IMR-90 (cell line): Measurements from ENCODE around the gene PLCG2. TPM values are rescaled to one million over a fixed set of nuclear protein-coding genes. Genes with fewer than 3 reads are reported as not detected.

ENCODE experiments used
- ATAC-seq: fragments of 200-7000 bp; cut with Tn5 transposase; 2 replicates; pipeline ENCODE4 v1.9.1; 2020; ENCODE audit warnings: low read depth, mild to moderate bottlenecking, moderate library complexity
- BruUV-seq: library from RNA; stranded (reverse); fragments of 400-500 nt; replicated peaks from 2 replicates; lab custom pipeline; 2021; lab: Mats Ljungman, UMichigan
- CTCF ChIA-PET: fragments of 300-600 bp; formaldehyde crosslinking; extraction: SDS; loops from one replicate; lab custom pipeline; 2021; ENCODE audit warnings: antibody characterized with exemption; lab: Yijun Ruan, JAX
- POLR2A ChIA-PET: fragments of 300-600 bp; sonication (Branson Sonifier 250); formaldehyde crosslinking; loops from one replicate; lab custom pipeline; 2022; ENCODE audit warnings: antibody characterized with exemption; ENCODE audit not compliant: unreplicated experiment; lab: Charles Lee
- DNase-seq: peaks from one replicate; pipeline ENCODE4 v3.0.0; 2013
- H2AFZ ChIP-seq: replicated peaks from 2 replicates; pipeline ENCODE3; 2013; ENCODE audit warnings: low read length, mild to moderate bottlenecking; ENCODE audit not compliant: poor library complexity
- H2AK5ac ChIP-seq: 2 replicates; pipeline ENCODE4 v1.6.1; 2013; ENCODE audit warnings: low read depth, low read length, inconsistent platforms
- H2AK9ac ChIP-seq: replicated peaks from 2 replicates; pipeline ENCODE3; 2013; ENCODE audit warnings: mild to moderate bottlenecking, low read depth, low read length, moderate library complexity; ENCODE audit not compliant: poor library complexity
- H2BK120ac ChIP-seq: 2 replicates; pipeline ENCODE4 v1.6.1; 2013; ENCODE audit warnings: low read depth, low read length, inconsistent platforms
- H2BK15ac ChIP-seq: 3 replicates; pipeline ENCODE4 v1.6.1; 2013; ENCODE audit warnings: low read depth, low read length, inconsistent platforms
- H2BK20ac ChIP-seq: 2 replicates; pipeline ENCODE4 v1.6.1; 2013; ENCODE audit warnings: low read depth, mild to moderate bottlenecking, inconsistent platforms, low read length, moderate library complexity
- H2BK5ac ChIP-seq: 2 replicates; pipeline ENCODE4 v1.6.1; 2013; ENCODE audit warnings: mild to moderate bottlenecking, low read depth, low read length, inconsistent platforms; ENCODE audit not compliant: poor library complexity, severe bottlenecking
- H3K14ac ChIP-seq: replicated peaks from 2 replicates; pipeline ENCODE4 v1.6.1; 2013; ENCODE audit warnings: low read depth, low read length, inconsistent platforms
- H3K18ac ChIP-seq: 2 replicates; pipeline ENCODE4 v1.6.1; 2013; ENCODE audit warnings: low read depth, low read length, control low read depth
- H3K23ac ChIP-seq: 2 replicates; pipeline ENCODE4 v1.6.1; 2013; ENCODE audit warnings: low read depth, low read length, inconsistent platforms
- H3K27ac ChIP-seq: 2 replicates; pipeline ENCODE4 v1.5.1; 2013; ENCODE audit warnings: mild to moderate bottlenecking, control low read depth, low read length; ENCODE audit not compliant: insufficient read depth
- H3K27me3 ChIP-seq: 2 replicates; pipeline ENCODE4 v1.6.1; 2013; ENCODE audit warnings: low read length; ENCODE audit not compliant: control insufficient read depth, insufficient read depth
- H3K36me3 ChIP-seq: 2 replicates; pipeline ENCODE4 v1.6.1; 2013; ENCODE audit warnings: low read length, mixed read lengths; ENCODE audit not compliant: control insufficient read depth, insufficient read depth
- H3K4ac ChIP-seq: 2 replicates; pipeline ENCODE4 v1.6.1; 2013; ENCODE audit warnings: low read depth, low read length, inconsistent platforms
- H3K4me1 ChIP-seq: 2 replicates; pipeline ENCODE4 v1.6.1; 2013; ENCODE audit warnings: low read length, mixed read lengths; ENCODE audit not compliant: control insufficient read depth, insufficient read depth
- H3K4me2 ChIP-seq: 2 replicates; pipeline ENCODE4 v1.6.1; 2013; ENCODE audit warnings: low read depth, mild to moderate bottlenecking, control low read depth, low read length, moderate library complexity
- H3K4me3 ChIP-seq: 2 replicates; pipeline ENCODE4 v1.5.1; 2013; ENCODE audit warnings: low read depth, mild to moderate bottlenecking, control low read depth, low read length, moderate library complexity; ENCODE audit not compliant: insufficient read depth
- H3K56ac ChIP-seq: 2 replicates; pipeline ENCODE4 v1.6.1; 2013; ENCODE audit warnings: low read length, inconsistent platforms; ENCODE audit not compliant: insufficient read depth; ENCODE audit errors: extremely low read depth
- H3K79me1 ChIP-seq, 2 experiments: 2 replicates each; pipeline ENCODE4 v1.6.1; 2013; ENCODE audit warnings: low read length in 2 of 2, inconsistent platforms in 1 of 2, low read depth in 1 of 2
- H3K9ac ChIP-seq: 2 replicates; pipeline ENCODE4 v1.6.1; 2013; ENCODE audit warnings: low read depth, low read length, control low read depth
- H3K9me1 ChIP-seq: 2 replicates; pipeline ENCODE4 v1.6.1; 2013; ENCODE audit warnings: low read length, inconsistent platforms; ENCODE audit not compliant: insufficient read depth
- H3K9me3 ChIP-seq: 2 replicates; pipeline ENCODE4 v1.6.1; 2013; ENCODE audit warnings: low read length; ENCODE audit not compliant: control insufficient read depth, insufficient read depth
- H4K20me1 ChIP-seq: 2 replicates; pipeline ENCODE4 v1.6.1; 2013; ENCODE audit warnings: low read length, inconsistent platforms; ENCODE audit not compliant: insufficient read depth
- H4K5ac ChIP-seq: 2 replicates; pipeline ENCODE4 v1.6.1; 2013; ENCODE audit warnings: mild to moderate bottlenecking, low read depth, low read length, control low read depth
- H4K8ac ChIP-seq, 2 experiments: 2 replicates each; pipeline ENCODE4 v1.6.1; 2013; ENCODE audit warnings: low read depth in 2 of 2, low read length in 2 of 2, control low read depth in 1 of 2, inconsistent platforms in 1 of 2
- H4K91ac ChIP-seq: 2 replicates; pipeline ENCODE4 v1.6.1; 2013; ENCODE audit warnings: low read depth, low read length, inconsistent platforms; ENCODE audit not compliant: insufficient read depth
- CEBPB ChIP-seq: IDR thresholded peaks from 2 replicates; pipeline ENCODE4 v1.6.1; 2012; ENCODE audit warnings: low read depth, low read length, improper control_type of control experiment
- CHD1 ChIP-seq: IDR thresholded peaks from 2 replicates; pipeline ENCODE4 v1.6.1; 2012; ENCODE audit warnings: low read depth, low read length, improper control_type of control experiment
- ELK1 ChIP-seq: fragments of 150-350 bp; IDR thresholded peaks from 2 replicates; pipeline ENCODE4 v1.6.1; 2016; ENCODE audit warnings: low read depth, mild to moderate bottlenecking, low read length, moderate library complexity, borderline replicate concordance
- MAFK ChIP-seq: IDR thresholded peaks from 2 replicates; pipeline ENCODE4 v1.6.1; 2012; ENCODE audit warnings: low read depth, low read length, improper control_type of control experiment
- MAZ ChIP-seq: IDR thresholded peaks from 2 replicates; pipeline ENCODE4 v1.6.1; 2012; ENCODE audit warnings: low read depth, mild to moderate bottlenecking, low read length, improper control_type of control experiment, moderate library complexity, borderline replicate concordance
- MXI1 ChIP-seq: IDR thresholded peaks from 2 replicates; pipeline ENCODE4 v1.6.1; 2012; ENCODE audit warnings: low read depth, mild to moderate bottlenecking, low read length, moderate library complexity, borderline replicate concordance
- POLR2A ChIP-seq: IDR thresholded peaks from 2 replicates; pipeline ENCODE4 v1.6.1; 2012; ENCODE audit warnings: mild to moderate bottlenecking, low read depth, low read length
- RAD21 ChIP-seq: IDR thresholded peaks from 2 replicates; pipeline ENCODE4 v1.6.1; 2012; ENCODE audit warnings: low read length, improper control_type of control experiment
- RCOR1 ChIP-seq: IDR thresholded peaks from 2 replicates; pipeline ENCODE4 v1.6.1; 2012; ENCODE audit warnings: mild to moderate bottlenecking, low read length, improper control_type of control experiment; ENCODE audit not compliant: insufficient replicate concordance
- RFX5 ChIP-seq: IDR thresholded peaks from 2 replicates; pipeline ENCODE4 v1.8.0; 2012; ENCODE audit warnings: low read depth, mild to moderate bottlenecking, low read length, moderate library complexity
- SMC3 ChIP-seq: fragments of 150-350 bp; IDR thresholded peaks from 2 replicates; pipeline ENCODE4 v1.6.1; 2016; ENCODE audit warnings: low read depth, mild to moderate bottlenecking, antibody characterized with exemption, low read length, moderate library complexity
- WGBS, 2 experiments: methylation state at CpG; one replicate each; pipeline versions ENCODE4 v1.1.5 to v1.1.7; 2013; ENCODE audit warnings: missing lambda C conversion rate in 2 of 2; ENCODE audit not compliant: insufficient read length in 1 of 2; ENCODE audit errors: extremely low coverage in 2 of 2; 5-methylcytosine and 5-hydroxymethylcytosine counted together
- dilution Hi-C: fragments of 300-500 bp; cut with HindIII; formaldehyde crosslinking; loops from one replicate; pipeline ENCODE4 v1.14.3; 2018; ENCODE audit warnings: low sequenced_read_pairs; ENCODE audit not compliant: unreplicated experiment
- in situ Hi-C: fragments of 300-500 bp; cut with MboI; formaldehyde crosslinking; loops from 3 replicates; pipeline ENCODE4 v1.14.3; 2019; ENCODE audit warnings: low sequenced_read_pairs, inconsistent platforms, mixed read lengths
- intact Hi-C: fragments of 100-400 bp; cut with micrococcal nuclease; formaldehyde crosslinking; loops from 2 replicates; pipeline ENCODE4 v1.10.0; 2022
- polyA plus RNA-seq, 3 experiments: library from polyadenylated mRNA; depleted of rRNA; stranded (reverse); fragments of >200 nt; gene quantifications; 2 replicates each; pipeline ENCODE4 v1.2.3, GENCODE V29; 2012; ENCODE audit warnings: low replicate concordance in 1 of 3
- total RNA-seq: library from RNA; depleted of rRNA; stranded (reverse); fragments of >200 nt; gene quantifications from 2 replicates; pipeline ENCODE4 v1.2.3, GENCODE V29; 2012
- TF ChIP-seq, protein P1 (sequence below): conservative IDR thresholded peaks from 2 replicates; pipeline ENCODE4 v1.5.1; 2012; ENCODE audit warnings: mild to moderate bottlenecking, low read depth, low read length, improper control_type of control experiment
- TF ChIP-seq, protein P2 (sequence below): fragments of 150-350 bp; IDR thresholded peaks from 2 replicates; pipeline ENCODE4 v1.6.1; 2017; ENCODE audit warnings: mild to moderate bottlenecking, antibody characterized with exemption, low read length, low read depth

The PLCG2 gene
- total and polyA plus RNA-seq, 2 of the 4 experiments (the other 2 are of a cell fraction) = 0.14 to 0.18 TPM

DNA sequence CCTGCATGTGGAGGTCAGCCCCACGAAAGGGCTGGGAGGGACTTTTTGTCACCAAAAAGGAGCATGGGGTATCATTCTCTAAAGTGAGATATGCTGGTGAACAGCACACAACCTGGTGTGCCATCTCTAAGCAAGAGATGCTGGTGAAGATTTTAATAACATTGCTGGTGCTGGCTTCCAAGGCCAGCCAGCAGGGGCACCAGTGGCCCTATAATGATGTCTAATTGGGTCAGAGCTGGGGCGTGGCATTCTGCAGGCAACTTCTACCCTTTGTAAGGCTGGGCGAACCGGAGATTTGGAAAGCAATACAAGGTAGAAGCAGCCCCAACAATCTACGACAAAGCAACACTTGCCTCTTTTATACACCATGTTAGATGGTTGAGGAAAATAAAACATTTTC is 215.4 kb downstream of the PLCG2 start:
- TF ChIP-seq, protein P1, sequence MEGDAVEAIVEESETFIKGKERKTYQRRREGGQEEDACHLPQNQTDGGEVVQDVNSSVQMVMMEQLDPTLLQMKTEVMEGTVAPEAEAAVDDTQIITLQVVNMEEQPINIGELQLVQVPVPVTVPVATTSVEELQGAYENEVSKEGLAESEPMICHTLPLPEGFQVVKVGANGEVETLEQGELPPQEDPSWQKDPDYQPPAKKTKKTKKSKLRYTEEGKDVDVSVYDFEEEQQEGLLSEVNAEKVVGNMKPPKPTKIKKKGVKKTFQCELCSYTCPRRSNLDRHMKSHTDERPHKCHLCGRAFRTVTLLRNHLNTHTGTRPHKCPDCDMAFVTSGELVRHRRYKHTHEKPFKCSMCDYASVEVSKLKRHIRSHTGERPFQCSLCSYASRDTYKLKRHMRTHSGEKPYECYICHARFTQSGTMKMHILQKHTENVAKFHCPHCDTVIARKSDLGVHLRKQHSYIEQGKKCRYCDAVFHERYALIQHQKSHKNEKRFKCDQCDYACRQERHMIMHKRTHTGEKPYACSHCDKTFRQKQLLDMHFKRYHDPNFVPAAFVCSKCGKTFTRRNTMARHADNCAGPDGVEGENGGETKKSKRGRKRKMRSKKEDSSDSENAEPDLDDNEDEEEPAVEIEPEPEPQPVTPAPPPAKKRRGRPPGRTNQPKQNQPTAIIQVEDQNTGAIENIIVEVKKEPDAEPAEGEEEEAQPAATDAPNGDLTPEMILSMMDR = no peak
- TF ChIP-seq RAD21 (no peak), ELK1 (no peak), SMC3 (no peak), CEBPB (no peak), RCOR1 (no peak), MXI1 (no peak), MAZ (no peak), MAFK (no peak), RFX5 (no peak), CHD1 (no peak), POLR2A (no peak)
- TF ChIP-seq, protein P2, sequence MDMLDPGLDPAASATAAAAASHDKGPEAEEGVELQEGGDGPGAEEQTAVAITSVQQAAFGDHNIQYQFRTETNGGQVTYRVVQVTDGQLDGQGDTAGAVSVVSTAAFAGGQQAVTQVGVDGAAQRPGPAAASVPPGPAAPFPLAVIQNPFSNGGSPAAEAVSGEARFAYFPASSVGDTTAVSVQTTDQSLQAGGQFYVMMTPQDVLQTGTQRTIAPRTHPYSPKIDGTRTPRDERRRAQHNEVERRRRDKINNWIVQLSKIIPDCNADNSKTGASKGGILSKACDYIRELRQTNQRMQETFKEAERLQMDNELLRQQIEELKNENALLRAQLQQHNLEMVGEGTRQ = no peak
- H3K18ac ChIP-seq = no peak overlapping the region
- no peak overlapping the region for H4K8ac ChIP-seq
- intact Hi-C loops (no loop called here), dilution Hi-C loops (no loop called here), in situ Hi-C loops (no loop called here)
- DNase-seq = no peak
- no peak overlapping the region for H2AFZ ChIP-seq
- H4K91ac ChIP-seq = no peak overlapping the region
- no peak overlapping the region for H2BK15ac ChIP-seq
- no peak overlapping the region for H3K14ac ChIP-seq
- H3K4me2 ChIP-seq = no peak overlapping the region
- no peak overlapping the region for H3K9ac ChIP-seq
- H2AK5ac ChIP-seq = no peak overlapping the region
- no peak overlapping the region for H2AK9ac ChIP-seq
- no peak overlapping the region for H3K56ac ChIP-seq
- H2BK120ac ChIP-seq = no peak overlapping the region
- H3K9me3 ChIP-seq = no peaks in the 10 kb centered on the region
- ATAC-seq = no peak
- H4K20me1 ChIP-seq = 0 out of 2 replicates have a peak, but pooled peaks cover 3% of the 10 kb centered on the region
- 20% methylated on average over 1 of the region's 5 CpGs; no CpG with 5 or more reads in 1 of the 2 experiments for WGBS, 2 experiments
- H2BK5ac ChIP-seq = no peak overlapping the region
- no TSS peak for BruUV-seq
- no peaks in the 10 kb centered on the region; the same call in 1 of the 2 replicates for H3K9me1 ChIP-seq
- H3K23ac ChIP-seq = no peak overlapping the region
- POLR2A ChIA-PET = no interaction called here
- no peaks in the 10 kb centered on the region for H3K79me1 ChIP-seq
- H2BK20ac ChIP-seq = no peak overlapping the region
- H3K36me3 ChIP-seq = no peaks in the 10 kb centered on the region
- no peak overlapping the region for H3K4ac ChIP-seq
- H3K4me3 ChIP-seq = no peak overlapping the region
- H3K27me3 ChIP-seq = no peaks in the 10 kb centered on the region
- CTCF ChIA-PET = no interaction called here
- H3K4me1 ChIP-seq = peaks cover 7% of the 10 kb centered on the region
- no peak overlapping the region for H3K27ac ChIP-seq
- H4K5ac ChIP-seq = no peak overlapping the region
